Measurements from ENCODE around the gene TBX5. TPM values are rescaled to one million over a fixed set of nuclear protein-coding genes. Genes with fewer than 3 reads are reported as not detected.

TBX5 gene
- total and polyA plus RNA-seq, 2 donors from 2014 or later = not detected

GRCh38 chr12:114318984-114319383 lies 87.0 kb downstream of the TBX5 start:
- no peak overlapping the region for H3K27ac ChIP-seq (ENCODE audit: low read depth in 2 of 2, low read length in 2 of 2)
- TF ChIP-seq CTCF (IDR thresholded peaks at IDR 0.05; ENCODE audit: borderline replicate concordance, extremely low read depth, insufficient read depth) = no peak

GRCh38 chr12:114316076-114316475 lies 89.9 kb downstream of the TBX5 start:
- no peak for FAIRE-seq
- Histone ChIP-seq H3K4me1 (ENCODE audit: control insufficient read depth in 2 of 3, insufficient read depth in 2 of 3, low read depth in 1 of 3, low read length in 3 of 3) (no peaks in the 10 kb centered on the region), H3K4me3 (ENCODE audit: low read length in 3 of 3) (no peak overlapping the region), H3K27ac (ENCODE audit: low read depth in 2 of 2, low read length in 2 of 2) (no peak overlapping the region), H3K27me3 (ENCODE audit: control insufficient read depth, insufficient read depth, low read length) (no peaks in the 10 kb centered on the region), H3K9me3 (ENCODE audit: control insufficient read depth in 2 of 3, insufficient read depth in 1 of 3, low read length in 3 of 3) (no peaks in the 10 kb centered on the region), H3K9ac (ENCODE audit: low read length in 3 of 3) (no peak overlapping the region), H3K36me3 (ENCODE audit: control insufficient read depth in 2 of 3, insufficient read depth in 3 of 3, low read length in 3 of 3) (no peaks in the 10 kb centered on the region)
- TF ChIP-seq CTCF (IDR thresholded peaks at IDR 0.05; ENCODE audit: borderline replicate concordance, extremely low read depth, insufficient read depth) = no peak
- intact Hi-C loops (cut with DNase I) = no loop called here
- no peak for DNase-seq

More at GRCh38 chr12:114318984-114319383, 87.0 kb downstream of the TBX5 start:
- H3K27me3 ChIP-seq (ENCODE audit: control insufficient read depth, insufficient read depth, low read length) = no peaks in the 10 kb centered on the region
- H3K36me3 ChIP-seq (ENCODE audit: control insufficient read depth in 2 of 3, insufficient read depth in 3 of 3, low read length in 3 of 3) = no peaks in the 10 kb centered on the region
- DNase-seq = no peak
- H3K9me3 ChIP-seq (ENCODE audit: control insufficient read depth in 2 of 3, insufficient read depth in 1 of 3, low read length in 3 of 3) = no peaks in the 10 kb centered on the region
- FAIRE-seq = no peak
- no peaks in the 10 kb centered on the region for H3K4me1 ChIP-seq (ENCODE audit: control insufficient read depth in 2 of 3, insufficient read depth in 2 of 3, low read depth in 1 of 3, low read length in 3 of 3)
- no peak overlapping the region for H3K4me3 ChIP-seq (ENCODE audit: low read length in 3 of 3)
- no peak overlapping the region for H3K9ac ChIP-seq (ENCODE audit: low read length in 3 of 3)
- intact Hi-C loops (cut with DNase I) = no loop called here

- H3K9me3 ChIP-seq (ENCODE audit: control insufficient read depth in 2 of 3, insufficient read depth in 1 of 3, low read length in 3 of 3) = no peaks in the 10 kb centered on the region
- H3K9ac ChIP-seq (ENCODE audit: low read length in 3 of 3) = no peak overlapping the region
- no peak for DNase-seq
- no peaks in the 10 kb centered on the region for H3K27me3 ChIP-seq (ENCODE audit: control insufficient read depth, insufficient read depth, low read length)
- no peaks in the 10 kb centered on the region for H3K36me3 ChIP-seq (ENCODE audit: control insufficient read depth in 2 of 3, insufficient read depth in 3 of 3, low read length in 3 of 3)
- no peaks in the 10 kb centered on the region for H3K4me1 ChIP-seq (ENCODE audit: control insufficient read depth in 2 of 3, insufficient read depth in 2 of 3, low read depth in 1 of 3, low read length in 3 of 3)
- intact Hi-C loops (cut with DNase I) = no loop called here
- H3K4me3 ChIP-seq (ENCODE audit: low read length in 3 of 3) = no peak overlapping the region
- FAIRE-seq = no peak
- no peak overlapping the region for H3K27ac ChIP-seq (ENCODE audit: low read depth in 2 of 2, low read length in 2 of 2)
- no peak for TF ChIP-seq CTCF (IDR thresholded peaks at IDR 0.05; ENCODE audit: borderline replicate concordance, extremely low read depth, insufficient read depth)
Observed at GRCh38 chr12:114314974-114315720, 90.8 kb downstream of the TBX5 start.
